CD8-positive, alpha-beta memory T cell (primary cell): ENCODE data around the gene KCNMB2. TPM values are rescaled to one million over a fixed set of nuclear protein-coding genes. Genes with fewer than 3 reads are reported as not detected.

Experiments used
- CTCF ChIA-PET: fragments of 350-600 bp; sonication (Branson Sonifier 250); formaldehyde crosslinking; loops from one replicate; lab custom pipeline; 2021; ENCODE audit warnings: antibody characterized with exemption; lab: Charles Lee
- POLR2A ChIA-PET: fragments of 350-600 bp; sonication (Branson Sonifier 250); formaldehyde crosslinking; loops from one replicate; lab custom pipeline; 2021; ENCODE audit warnings: antibody characterized with exemption; lab: Charles Lee
- DNase-seq, 5 donors: peaks; one replicate each; pipeline versions ENCODE4 v3.0.0 to v3.0.0-alpha.2; 2020 to 2022; ENCODE audit warnings: mixed read lengths in 1 of 5
- H3K27ac ChIP-seq: one replicate; pipeline ENCODE4 v1.7.0; 2013; ENCODE audit warnings: low read depth, mild to moderate bottlenecking, low read length, moderate library complexity
- H3K27me3 ChIP-seq: 2 replicates; pipeline ENCODE4 v1.7.0; 2013; ENCODE audit warnings: low read length, mild to moderate bottlenecking; ENCODE audit not compliant: insufficient read depth, poor library complexity, severe bottlenecking
- H3K36me3 ChIP-seq: 2 replicates; pipeline ENCODE4 v1.7.0; 2013; ENCODE audit warnings: mild to moderate bottlenecking, low read length, moderate library complexity; ENCODE audit not compliant: insufficient read depth
- H3K4me1 ChIP-seq: 2 replicates; pipeline ENCODE4 v1.7.0; 2013; ENCODE audit warnings: mild to moderate bottlenecking, low read length, moderate library complexity; ENCODE audit not compliant: insufficient read depth
- H3K4me3 ChIP-seq: 2 replicates; pipeline ENCODE4 v1.7.0; 2013; ENCODE audit warnings: mild to moderate bottlenecking, low read length
- H3K9me3 ChIP-seq: 2 replicates; pipeline ENCODE4 v1.7.0; 2013; ENCODE audit warnings: mild to moderate bottlenecking, low read length
- H3K27ac Mint-ChIP-seq, 8 donors: one replicate each; pipeline ENCODE4 v1.8.0; 2020 to 2021; ENCODE audit warnings: mixed read lengths in 8 of 8, mild to moderate bottlenecking in 6 of 8, inconsistent platforms in 3 of 8, moderate library complexity in 3 of 8
- H3K27me3 Mint-ChIP-seq, 2 donors: one replicate each; pipeline ENCODE4 v1.8.0; 2020 to 2021; ENCODE audit warnings: mixed read lengths in 2 of 2, mild to moderate bottlenecking in 1 of 2, moderate library complexity in 1 of 2
- H3K36me3 Mint-ChIP-seq, 3 donors: one replicate each; pipeline ENCODE4 v1.8.0; 2020 to 2021; ENCODE audit warnings: mixed read lengths in 3 of 3, inconsistent platforms in 1 of 3, mild to moderate bottlenecking in 1 of 3
- H3K4me1 Mint-ChIP-seq, 3 donors: one replicate each; pipeline ENCODE4 v1.8.0; 2020 to 2021; ENCODE audit warnings: mixed read lengths in 3 of 3, inconsistent platforms in 1 of 3, mild to moderate bottlenecking in 1 of 3
- H3K4me3 Mint-ChIP-seq, 7 donors: one replicate each; pipeline ENCODE4 v1.8.0; 2020 to 2021; ENCODE audit warnings: mixed read lengths in 7 of 7, mild to moderate bottlenecking in 6 of 7, moderate library complexity in 4 of 7, inconsistent platforms in 2 of 7
- H3K9me3 Mint-ChIP-seq, 5 donors: one replicate each; pipeline ENCODE4 v1.8.0; 2020 to 2022; ENCODE audit warnings: mixed read lengths in 5 of 5, mild to moderate bottlenecking in 3 of 5, moderate library complexity in 2 of 5, inconsistent platforms in 1 of 5
- polyA plus RNA-seq: library from polyadenylated mRNA; unstranded; fragments of 300-500 nt; fragmentation: Illumina TruSeq; gene quantifications from one replicate; pipeline ENCODE4 v1.2.3, GENCODE V29; 2021
- total RNA-seq, 2 experiments: library from RNA; stranded (reverse); gene quantifications; one replicate each; pipeline ENCODE4 v1.2.3, GENCODE V29; 2021

KCNMB2 gene
- total and polyA plus RNA-seq, 3 experiments from 2014 or later: not detected

DNA sequence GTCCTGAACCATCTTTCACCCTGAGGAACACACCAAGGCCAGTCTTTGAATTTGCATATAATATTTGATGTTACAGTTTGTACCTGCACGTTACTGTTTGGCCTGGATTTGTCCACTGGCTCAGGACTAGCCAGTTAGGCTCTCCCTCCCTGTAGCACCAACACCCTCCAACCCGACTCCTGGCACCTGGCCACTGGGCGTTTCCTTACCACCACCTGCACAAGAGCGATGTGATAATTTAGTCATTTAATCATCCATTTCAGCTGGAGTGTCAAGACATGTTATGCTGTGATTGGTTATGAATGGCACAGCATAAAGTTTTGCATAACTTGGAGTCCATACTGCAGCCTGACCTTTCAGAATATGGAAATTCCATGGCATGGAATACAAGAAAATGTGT lies 242.4 kb downstream of the KCNMB2 start:
- no peak overlapping the region for H3K27ac ChIP-seq
- POLR2A ChIA-PET: no interaction called here

DNA sequence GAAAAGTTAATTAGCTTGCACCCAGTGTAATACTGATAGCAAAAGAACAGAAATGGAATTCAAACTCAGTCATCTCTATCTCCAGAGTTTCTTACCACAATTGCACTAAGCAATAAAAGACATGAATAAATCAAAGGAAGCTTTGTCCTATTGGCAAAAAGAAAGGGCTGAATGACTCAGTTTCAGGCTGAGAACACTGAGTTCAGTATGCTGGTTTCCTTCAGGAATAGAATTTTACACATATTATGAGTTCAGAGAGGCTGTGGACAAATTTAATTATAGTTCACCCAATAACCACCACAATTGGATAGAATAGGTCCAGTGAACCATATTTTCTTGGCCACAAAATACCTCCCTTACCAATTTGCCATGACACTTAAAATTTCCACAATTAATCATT lies 249.7 kb downstream of the KCNMB2 start:
- no peaks in the 10 kb centered on the region for H3K36me3 ChIP-seq
- no peaks in the 10 kb centered on the region for H3K9me3 ChIP-seq
- no peaks in the 10 kb centered on the region for H3K4me1 Mint-ChIP-seq
- ChIA-PET POLR2A (no interaction called here), CTCF (no interaction called here)
- no peaks in the 10 kb centered on the region for H3K27me3 ChIP-seq
- no peak overlapping the region for H3K4me3 ChIP-seq
- H3K9me3 Mint-ChIP-seq: peaks cover 0 to 10% (median 8%) of the 10 kb centered on the region in 5 donors
- no peaks in the 10 kb centered on the region for H3K27me3 Mint-ChIP-seq
- no peaks in the 10 kb centered on the region for H3K4me1 ChIP-seq
- no peak overlapping the region for H3K4me3 Mint-ChIP-seq
- H3K36me3 Mint-ChIP-seq: no peaks in the 10 kb centered on the region
- no peak overlapping the region for H3K27ac Mint-ChIP-seq
- DNase-seq: no peak
- H3K27ac ChIP-seq: no peak overlapping the region

More for the DNA sequence above, 242.4 kb downstream of the KCNMB2 start:
- H3K27me3 Mint-ChIP-seq: peaks cover 0 to 1% of the 10 kb centered on the region in 2 donors
- CTCF ChIA-PET: no interaction called here
- Histone ChIP-seq H3K27me3 (no peaks in the 10 kb centered on the region), H3K36me3 (no peaks in the 10 kb centered on the region), H3K4me3 (no peak overlapping the region), H3K9me3 (no peaks in the 10 kb centered on the region), H3K4me1 (no peaks in the 10 kb centered on the region)
- no peak for DNase-seq
- no peaks in the 10 kb centered on the region for H3K4me1 Mint-ChIP-seq
- no peak overlapping the region for H3K27ac Mint-ChIP-seq
- H3K4me3 Mint-ChIP-seq: no peak overlapping the region
- H3K9me3 Mint-ChIP-seq: peaks cover 0 to 2% (median 0%) of the 10 kb centered on the region in 5 donors
- peaks cover 0 to 2% (median 0%) of the 10 kb centered on the region in 3 donors for H3K36me3 Mint-ChIP-seq

DNA sequence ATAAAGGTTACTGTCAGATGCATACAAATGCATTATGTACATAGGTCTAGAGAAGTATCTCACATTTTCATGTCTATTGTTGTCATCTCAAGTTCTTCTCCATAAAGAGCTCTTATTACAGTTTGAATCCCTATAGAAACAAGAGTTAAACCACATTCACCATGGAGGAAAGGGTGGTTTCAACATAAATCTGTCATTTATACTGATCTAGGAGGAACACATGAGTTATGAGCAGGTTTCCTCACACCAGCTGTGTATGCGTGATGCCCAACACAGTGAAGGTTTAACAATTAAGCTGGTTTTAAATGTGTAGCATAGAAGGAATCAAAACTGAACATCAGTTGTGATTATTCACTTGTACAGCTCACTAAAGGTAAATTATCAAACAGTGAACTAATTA lies 251.7 kb downstream of the KCNMB2 start:
- Histone ChIP-seq H3K27ac (no peak overlapping the region), H3K9me3 (no peaks in the 10 kb centered on the region), H3K36me3 (no peaks in the 10 kb centered on the region), H3K4me1 (no peaks in the 10 kb centered on the region), H3K27me3 (no peaks in the 10 kb centered on the region), H3K4me3 (no peak overlapping the region)
- Mint-ChIP-seq H3K9me3 (peaks cover 5 to 13% (median 11%) of the 10 kb centered on the region in 5 donors), H3K27ac (no peak overlapping the region), H3K4me3 (no peak overlapping the region), H3K27me3 (no peaks in the 10 kb centered on the region), H3K36me3 (no peaks in the 10 kb centered on the region), H3K4me1 (no peaks in the 10 kb centered on the region)
- POLR2A ChIA-PET: no interaction called here
- CTCF ChIA-PET: no interaction called here
- DNase-seq: no peak

DNA sequence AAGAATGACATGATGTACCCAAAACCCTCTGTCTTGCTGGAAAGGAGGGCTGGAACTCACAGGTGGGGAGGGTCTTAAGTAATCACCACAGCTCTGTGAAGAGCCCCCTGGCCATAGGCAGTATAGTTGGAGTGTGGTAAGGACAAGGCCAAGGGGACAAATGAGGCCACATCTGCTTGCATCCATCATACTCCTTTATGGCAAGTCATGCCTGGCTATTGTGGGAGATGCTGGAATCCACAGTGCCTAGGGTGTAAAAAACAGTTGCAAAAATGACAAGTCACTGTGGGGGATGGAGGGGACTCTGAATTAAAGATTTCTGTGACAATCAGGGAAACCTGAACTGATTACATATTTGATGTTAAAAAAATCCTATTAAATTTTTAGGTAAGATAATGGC lies 258.5 kb downstream of the KCNMB2 start:
- Histone ChIP-seq H3K36me3 (no peaks in the 10 kb centered on the region), H3K27ac (no peak overlapping the region), H3K4me3 (no peak overlapping the region), H3K4me1 (no peaks in the 10 kb centered on the region), H3K9me3 (no peaks in the 10 kb centered on the region), H3K27me3 (no peaks in the 10 kb centered on the region)
- no peaks in the 10 kb centered on the region for H3K36me3 Mint-ChIP-seq
- ChIA-PET CTCF (no interaction called here), POLR2A (no interaction called here)
- peaks cover 6 to 18% (median 9%) of the 10 kb centered on the region in 5 donors for H3K9me3 Mint-ChIP-seq
- peaks cover 0 to 4% of the 10 kb centered on the region in 2 donors for H3K27me3 Mint-ChIP-seq
- DNase-seq: no peak
- no peaks in the 10 kb centered on the region for H3K4me1 Mint-ChIP-seq
- no peak overlapping the region for H3K4me3 Mint-ChIP-seq
- H3K27ac Mint-ChIP-seq: no peak overlapping the region

DNA sequence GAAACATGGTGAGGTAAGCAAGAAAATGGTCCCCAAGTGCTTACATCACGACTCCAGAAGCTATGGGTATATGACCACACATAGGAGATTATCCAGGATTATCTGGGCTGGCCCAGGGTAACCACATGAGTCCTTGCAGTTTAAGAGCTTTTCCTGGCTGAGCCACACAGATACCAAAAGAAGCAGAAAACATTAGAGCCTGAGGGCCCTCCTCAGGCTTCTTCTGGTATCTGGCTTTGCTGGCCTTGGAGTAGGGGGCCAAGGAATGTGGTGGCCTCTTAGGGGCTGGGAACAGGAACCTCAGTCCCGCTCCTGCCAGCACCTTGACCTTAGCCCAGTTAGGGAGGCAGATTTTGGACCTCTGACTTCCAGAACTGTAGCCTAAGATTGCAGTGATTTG lies 259.1 kb downstream of the KCNMB2 start:
- no peaks in the 10 kb centered on the region for H3K4me1 ChIP-seq
- no peak overlapping the region for H3K27ac ChIP-seq
- H3K36me3 ChIP-seq: no peaks in the 10 kb centered on the region
- POLR2A ChIA-PET: no interaction called here
- Mint-ChIP-seq H3K4me1 (no peaks in the 10 kb centered on the region), H3K9me3 (peaks cover 6 to 18% (median 9%) of the 10 kb centered on the region in 5 donors), H3K4me3 (no peak overlapping the region), H3K27me3 (peaks cover 0 to 4% of the 10 kb centered on the region in 2 donors), H3K36me3 (no peaks in the 10 kb centered on the region), H3K27ac (no peak overlapping the region)
- no peak for DNase-seq
- H3K27me3 ChIP-seq: no peaks in the 10 kb centered on the region
- CTCF ChIA-PET: no interaction called here
- H3K4me3 ChIP-seq: no peak overlapping the region
- no peaks in the 10 kb centered on the region for H3K9me3 ChIP-seq

DNA sequence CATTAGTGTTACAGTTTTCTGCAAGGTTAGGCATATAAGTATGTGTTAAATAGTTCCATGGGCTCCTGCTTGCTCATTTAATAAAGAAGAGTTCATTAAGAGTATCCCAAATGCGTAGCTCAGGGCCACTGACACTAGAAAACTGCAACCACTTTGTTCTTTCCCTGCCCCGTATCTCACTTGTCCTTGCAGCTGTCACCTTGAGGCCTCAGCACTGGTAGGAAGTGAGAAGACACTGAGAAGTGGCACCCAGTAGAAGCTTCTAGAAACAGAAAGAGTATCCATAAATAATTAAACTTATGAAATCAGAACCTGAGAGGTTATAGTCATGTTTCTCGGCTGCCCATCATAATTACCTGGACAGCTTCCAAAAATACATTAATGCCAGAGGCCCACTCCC lies 266.0 kb downstream of the KCNMB2 start:
- Histone ChIP-seq H3K9me3 (no peaks in the 10 kb centered on the region), H3K27me3 (no peaks in the 10 kb centered on the region), H3K36me3 (no peaks in the 10 kb centered on the region), H3K4me1 (no peaks in the 10 kb centered on the region), H3K27ac (no peak overlapping the region), H3K4me3 (no peak overlapping the region)
- POLR2A ChIA-PET: no interaction called here
- no peak overlapping the region for H3K4me3 Mint-ChIP-seq
- no peak for DNase-seq
- H3K27me3 Mint-ChIP-seq: peaks cover 0 to 4% of the 10 kb centered on the region in 2 donors
- CTCF ChIA-PET: no interaction called here
- H3K27ac Mint-ChIP-seq: no peak overlapping the region
- no peaks in the 10 kb centered on the region for H3K4me1 Mint-ChIP-seq
- H3K9me3 Mint-ChIP-seq: peaks cover 0 to 4% (median 4%) of the 10 kb centered on the region in 5 donors
- H3K36me3 Mint-ChIP-seq: no peaks in the 10 kb centered on the region

DNA sequence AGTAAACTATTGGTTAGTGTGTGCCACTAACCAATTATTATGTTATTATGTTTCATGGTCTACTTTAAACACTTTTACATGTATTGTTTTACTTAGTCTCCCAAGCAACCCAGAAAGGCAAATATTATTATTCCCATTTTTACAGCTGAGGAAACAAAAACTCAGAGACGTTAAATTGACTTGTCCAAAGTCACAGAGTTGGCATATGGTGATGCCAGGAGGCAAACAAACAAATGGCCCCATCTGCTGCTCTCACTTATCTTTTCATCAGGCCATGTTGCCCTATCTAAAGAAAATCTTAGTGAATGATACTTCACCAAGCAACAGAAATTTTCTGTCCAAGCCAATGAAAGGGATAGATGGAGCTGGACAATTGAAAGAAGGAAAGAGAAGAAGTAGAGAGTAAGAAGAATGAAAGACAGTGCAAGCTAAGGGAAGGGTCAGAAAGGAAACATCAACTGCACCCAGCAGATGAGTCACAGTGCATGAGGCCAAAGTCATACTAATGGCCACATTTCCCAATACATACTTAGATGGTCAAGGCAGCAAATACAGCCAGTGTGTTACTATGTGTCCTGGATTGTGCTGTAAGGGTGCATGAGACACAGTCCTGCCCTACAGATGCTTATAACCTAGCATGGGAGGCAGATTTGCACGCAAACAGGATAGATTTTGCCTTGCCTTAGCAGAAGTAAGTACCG lies 266.9 kb downstream of the KCNMB2 start:
- Histone ChIP-seq H3K36me3 (no peaks in the 10 kb centered on the region), H3K27me3 (no peaks in the 10 kb centered on the region), H3K9me3 (no peaks in the 10 kb centered on the region), H3K4me3 (no peak overlapping the region), H3K27ac (no peak overlapping the region), H3K4me1 (no peaks in the 10 kb centered on the region)
- POLR2A ChIA-PET: no interaction called here
- H3K4me1 Mint-ChIP-seq: no peaks in the 10 kb centered on the region
- peaks cover 0 to 4% (median 3%) of the 10 kb centered on the region in 5 donors for H3K9me3 Mint-ChIP-seq
- CTCF ChIA-PET: no interaction called here
- DNase-seq: no peak
- H3K4me3 Mint-ChIP-seq: no peak overlapping the region
- no peaks in the 10 kb centered on the region for H3K36me3 Mint-ChIP-seq
- H3K27me3 Mint-ChIP-seq: peaks cover 0 to 1% of the 10 kb centered on the region in 2 donors
- no peak overlapping the region for H3K27ac Mint-ChIP-seq

DNA sequence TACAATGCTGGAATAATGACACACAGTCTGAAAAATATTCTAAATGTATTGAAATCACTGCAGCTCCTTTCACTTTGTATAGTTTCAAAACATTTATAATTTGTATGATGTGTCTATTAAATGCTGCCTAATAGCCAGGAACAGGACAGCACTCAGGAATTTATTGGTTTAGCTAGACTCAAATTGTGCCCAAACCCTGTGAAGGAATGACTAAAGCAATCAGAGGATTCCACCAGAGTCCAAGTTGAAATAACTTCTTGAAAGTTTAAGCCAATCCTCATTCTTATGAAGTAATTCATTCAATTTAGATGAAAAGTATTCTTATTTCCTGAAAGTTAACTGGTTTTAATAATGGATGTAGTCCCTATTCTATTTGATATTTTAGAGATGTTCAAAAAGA lies 268.4 kb downstream of the KCNMB2 start:
- Mint-ChIP-seq H3K27me3 (no peaks in the 10 kb centered on the region), H3K4me3 (no peak overlapping the region), H3K9me3 (peaks cover 0 to 2% (median 0%) of the 10 kb centered on the region in 5 donors), H3K27ac (no peak overlapping the region), H3K4me1 (no peaks in the 10 kb centered on the region), H3K36me3 (no peaks in the 10 kb centered on the region)
- no peak for DNase-seq
- ChIA-PET CTCF (no interaction called here), POLR2A (no interaction called here)
- H3K27me3 ChIP-seq: no peaks in the 10 kb centered on the region
- H3K4me1 ChIP-seq: no peaks in the 10 kb centered on the region
- no peaks in the 10 kb centered on the region for H3K9me3 ChIP-seq
- H3K4me3 ChIP-seq: no peak overlapping the region
- H3K36me3 ChIP-seq: no peaks in the 10 kb centered on the region
- no peak overlapping the region for H3K27ac ChIP-seq
